Body of pancreas (tissue), 4 donors: Measurements from ENCODE around the gene FNBP1L. TPM values are rescaled to one million over a fixed set of nuclear protein-coding genes. Genes with fewer than 3 reads are reported as not detected.

Experiments used
- ATAC-seq: fragments of 150-250 bp; one replicate; pipeline ENCODE4 v1.9.1; 2016
- DNase-seq, 4 donors: peaks; one replicate each; pipeline ENCODE4 v3.0.0-alpha.2; 2019
- H3K27ac ChIP-seq, 4 donors: fragments of 200-600 bp; sonication (generic); 1 replicate in 3 of 4; 2 replicates in 1 of 4; pipeline versions ENCODE4 v1.5.1 to v1.6.1; 2016 to 2019; ENCODE audit warnings: mild to moderate bottlenecking in 1 of 4, mixed read lengths in 1 of 4, moderate library complexity in 1 of 4
- H3K27me3 ChIP-seq, 2 donors: fragments of 200-600 bp; sonication (generic); one replicate each; pipeline ENCODE4 v1.6.0; 2016; ENCODE audit warnings: mild to moderate bottlenecking in 1 of 2
- H3K36me3 ChIP-seq, 2 donors: fragments of 200-600 bp; sonication (generic); replicated peaks in 1 of 2; 2 replicates each; pipeline ENCODE4 v1.5.1; 2016; ENCODE audit warnings: low read depth in 2 of 2; ENCODE audit not compliant: insufficient read depth in 1 of 2
- H3K4me1 ChIP-seq: fragments of 200-600 bp; sonication (generic); one replicate; pipeline ENCODE4 v1.6.0; 2016
- H3K4me3 ChIP-seq, 2 donors: fragments of 200-600 bp; sonication (generic); 1 replicate in 1 of 2; 2 replicates in 1 of 2; pipeline ENCODE4 v1.5.1; 2016 to 2019
- H3K9me3 ChIP-seq, 3 donors: fragments of 200-600 bp; sonication (generic); 1 replicate in 2 of 3; 2 replicates in 1 of 3; pipeline ENCODE4 v1.5.1; 2016
- CTCF ChIP-seq, 7 experiments: fragments of 450-650 bp in 4 of 7; fragments of 200-600 bp in 3 of 7; sonication (generic) in 3 of 7; IDR thresholded peaks; one replicate each; pipeline ENCODE4 v1.5.1; 2016 to 2019; ENCODE audit warnings: antibody characterized with exemption in 7 of 7
- POLR2A ChIP-seq, 3 donors: fragments of 450-650 bp; IDR thresholded peaks; one replicate each; pipeline ENCODE4 v1.6.1; 2016; ENCODE audit warnings: antibody characterized with exemption in 3 of 3, mild to moderate bottlenecking in 2 of 3
- WGBS, 2 donors: methylation state at CpG; one replicate each; pipeline ENCODE4 v1.1.5; 2017; 5-methylcytosine and 5-hydroxymethylcytosine counted together
- intact Hi-C: fragments of 100-400 bp; cut with DNase I; formaldehyde crosslinking; loops from one replicate; pipeline ENCODE4 v1.15.1; 2023
- total RNA-seq, 2 donors: library from RNA; depleted of rRNA; stranded (reverse); fragments of >200 nt; gene quantifications; one replicate each; pipeline ENCODE4 v1.1.0, GENCODE V29; 2016

The FNBP1L gene
- total RNA-seq, 2 donors from 2014 or later = 23.1 to 32.9 TPM

- Histone ChIP-seq H3K27ac (no peak overlapping the region), H3K27me3 (no peaks in the 10 kb centered on the region), H3K4me3 (no peak overlapping the region), H3K9me3 (no peaks in the 10 kb centered on the region), H3K36me3 (no peaks in the 10 kb centered on the region), H3K4me1 (no peaks in the 10 kb centered on the region)
- no peak for DNase-seq
- TF ChIP-seq POLR2A (IDR thresholded peaks at IDR 0.05) (no peak), CTCF (IDR thresholded peaks at IDR 0.05) (no peak)
- WGBS, 2 donors = 68 to 73% methylated on average over 4 of the region's 4 CpGs
- no peak for ATAC-seq
- intact Hi-C loops = no loop called here
These were observed 51.6 kb downstream of the FNBP1L start for GRCh38 chr1:93499533-93499932.

GRCh38 chr1:93500275-93500674, 52.4 kb downstream of the FNBP1L start:
- ATAC-seq = no peak
- no peak overlapping the region for H3K27ac ChIP-seq
- intact Hi-C loops = no loop called here
- no peaks in the 10 kb centered on the region for H3K4me1 ChIP-seq
- H3K36me3 ChIP-seq = no peaks in the 10 kb centered on the region
- no peaks in the 10 kb centered on the region for H3K27me3 ChIP-seq
- H3K4me3 ChIP-seq = no peak overlapping the region
- no peak for DNase-seq
- TF ChIP-seq CTCF (IDR thresholded peaks at IDR 0.05) (no peak), POLR2A (IDR thresholded peaks at IDR 0.05) (no peak)
- WGBS, 2 donors = 79 to 81% methylated on average over 2 of the region's 2 CpGs
- no peaks in the 10 kb centered on the region for H3K9me3 ChIP-seq

DNA sequence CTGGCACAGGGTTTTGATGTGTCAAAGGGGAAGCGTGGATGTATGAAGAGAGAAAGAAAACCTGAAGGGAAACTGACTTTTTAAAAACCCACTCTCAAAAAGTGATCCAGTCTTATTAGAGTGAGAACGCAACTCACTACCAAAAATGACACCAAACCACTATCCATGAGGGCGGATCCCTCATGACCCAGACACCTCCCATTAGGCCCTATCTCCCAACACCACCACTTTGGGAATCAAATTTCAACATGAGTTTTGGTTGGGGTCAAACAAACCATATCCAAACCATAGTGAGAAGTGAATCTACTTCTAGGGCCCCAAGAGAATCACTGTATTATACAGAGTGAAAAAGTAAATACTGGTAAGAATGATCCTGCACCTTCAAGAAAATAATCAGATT, 53.5 kb downstream of the FNBP1L start:
- Histone ChIP-seq H3K36me3 (no peaks in the 10 kb centered on the region), H3K27ac (no peak overlapping the region), H3K4me1 (no peaks in the 10 kb centered on the region), H3K4me3 (no peak overlapping the region), H3K9me3 (no peaks in the 10 kb centered on the region), H3K27me3 (no peaks in the 10 kb centered on the region)
- DNase-seq = no peak
- TF ChIP-seq POLR2A (IDR thresholded peaks at IDR 0.05) (no peak), CTCF (IDR thresholded peaks at IDR 0.05) (no peak)
- intact Hi-C loops = no loop called here
- WGBS, 2 donors = 92 to 97% methylated on average over 3 of the region's 3 CpGs
- ATAC-seq = no peak

- TF ChIP-seq CTCF (IDR thresholded peaks at IDR 0.05) = no peak
- no peak for TF ChIP-seq POLR2A (IDR thresholded peaks at IDR 0.05)
- WGBS, 2 donors = 40 to 47% methylated on average over 1 of the region's 1 CpG
- Histone ChIP-seq H3K36me3 (no peaks in the 10 kb centered on the region), H3K4me3 (no peak overlapping the region), H3K9me3 (no peaks in the 10 kb centered on the region), H3K4me1 (no peaks in the 10 kb centered on the region), H3K27me3 (no peaks in the 10 kb centered on the region), H3K27ac (no peak overlapping the region)
- intact Hi-C loops = no loop called here
- no peak for DNase-seq
- ATAC-seq = no peak
These were observed 54.0 kb downstream of the FNBP1L start for GRCh38 chr1:93501829-93502369.

DNA sequence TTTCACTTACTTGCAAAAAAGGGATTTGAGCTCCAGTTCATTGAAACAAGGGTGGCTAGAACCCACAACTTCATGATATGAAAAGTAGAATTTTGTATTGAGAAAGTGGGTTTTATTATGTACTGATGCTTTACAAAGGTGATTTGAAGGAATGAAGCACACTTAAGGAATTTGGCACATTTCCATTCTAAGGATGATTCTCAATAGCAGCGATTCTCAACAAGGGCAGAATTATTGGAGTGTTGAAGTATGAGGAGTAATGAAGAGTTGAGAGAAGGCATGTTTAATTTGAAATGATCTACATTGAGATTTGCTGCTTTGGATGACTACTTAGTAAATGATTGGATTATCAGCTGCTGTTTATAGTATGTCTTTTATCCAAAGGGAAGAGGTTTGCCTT, 54.7 kb downstream of the FNBP1L start:
- H3K27ac ChIP-seq = no peak overlapping the region

More for the DNA sequence above, 54.7 kb downstream of the FNBP1L start:
- 68 to 97% methylated on average over 1 of the region's 1 CpG for WGBS, 2 donors
- DNase-seq (no peak), ATAC-seq (no peak)
- H3K9me3 ChIP-seq = no peaks in the 10 kb centered on the region
- no peaks in the 10 kb centered on the region for H3K36me3 ChIP-seq
- intact Hi-C loops = no loop called here
- H3K4me1 ChIP-seq = no peaks in the 10 kb centered on the region
- H3K27me3 ChIP-seq = no peaks in the 10 kb centered on the region
- H3K4me3 ChIP-seq = no peak overlapping the region
- TF ChIP-seq POLR2A (IDR thresholded peaks at IDR 0.05) (no peak), CTCF (IDR thresholded peaks at IDR 0.05) (no peak)
